Tibial nerve (tissue), 4 donors: ENCODE results near the gene DYNC1I1. TPM values are rescaled to one million over a fixed set of nuclear protein-coding genes. Genes with fewer than 3 reads are reported as not detected.
"Not testable (repeated sequence)": the region's sequence is repeated elsewhere in the genome, so short reads cannot be mapped to it uniquely, and the experiment has no call there.

Source experiments
- DNase-seq, 2 donors: peaks; one replicate each; pipeline ENCODE4 v3.0.0-alpha.2; 2019; ENCODE audit warnings: low spot score in 2 of 2
- H3K27ac ChIP-seq, 4 donors: fragments of 200-600 bp; sonication (generic) in 3 of 4; one replicate each; pipeline ENCODE4 v1.5.1; 2017 to 2019; ENCODE audit warnings: mild to moderate bottlenecking in 1 of 4
- H3K27me3 ChIP-seq, 2 donors: fragments of 200-600 bp; sonication (generic) in 1 of 2; one replicate each; pipeline versions ENCODE4 v1.5.1 to v1.6.0; 2017 to 2019
- H3K36me3 ChIP-seq, 3 donors: fragments of 200-600 bp; sonication (generic); one replicate each; pipeline ENCODE4 v1.5.1; 2018 to 2019
- H3K4me1 ChIP-seq, 4 donors: fragments of 200-600 bp; sonication (generic) in 3 of 4; one replicate each; pipeline ENCODE4 v1.5.1; 2017 to 2019
- H3K4me3 ChIP-seq, 4 donors: fragments of 200-600 bp; sonication (generic) in 3 of 4; one replicate each; pipeline ENCODE4 v1.5.1; 2017 to 2019; ENCODE audit warnings: mild to moderate bottlenecking in 1 of 4, moderate library complexity in 1 of 4
- H3K9me3 ChIP-seq, 4 donors: fragments of 200-600 bp; sonication (generic) in 3 of 4; one replicate each; pipeline ENCODE4 v1.5.1; 2017 to 2019
- EP300 ChIP-seq, 2 donors: sonication (generic); formaldehyde crosslinking; IDR thresholded peaks; one replicate each; pipeline ENCODE4 v1.6.1; 2017; ENCODE audit warnings: antibody characterized with exemption in 2 of 2, mild to moderate bottlenecking in 1 of 2
- POLR2A ChIP-seq, 2 donors: fragments of 450-650 bp; IDR thresholded peaks; one replicate each; pipeline ENCODE4 v1.6.1; 2017; ENCODE audit warnings: antibody characterized with exemption in 2 of 2, mild to moderate bottlenecking in 2 of 2, moderate library complexity in 2 of 2
- WGBS, 2 donors: methylation state at CpG; one replicate each; pipeline ENCODE4 v1.1.5; 2018; 5-methylcytosine and 5-hydroxymethylcytosine counted together
- total RNA-seq, 4 donors: library from RNA; depleted of rRNA; stranded (reverse); fragments of >200 nt; gene quantifications; one replicate each; pipeline ENCODE4 v1.1.0, GENCODE V29; 2016
- TF ChIP-seq, protein P1 (sequence below), 5 experiments: fragments of 200-600 bp in 3 of 5; fragments of 450-650 bp in 2 of 5; sonication (generic) in 3 of 5; IDR thresholded peaks; one replicate each; pipeline ENCODE4 v1.5.1; 2016 to 2019; ENCODE audit warnings: antibody characterized with exemption in 5 of 5, mild to moderate bottlenecking in 3 of 5, moderate library complexity in 2 of 5

Gene DYNC1I1
- total RNA-seq, 4 donors from 2014 or later: 5.5 to 12.0 (median 9.8) TPM

DNA sequence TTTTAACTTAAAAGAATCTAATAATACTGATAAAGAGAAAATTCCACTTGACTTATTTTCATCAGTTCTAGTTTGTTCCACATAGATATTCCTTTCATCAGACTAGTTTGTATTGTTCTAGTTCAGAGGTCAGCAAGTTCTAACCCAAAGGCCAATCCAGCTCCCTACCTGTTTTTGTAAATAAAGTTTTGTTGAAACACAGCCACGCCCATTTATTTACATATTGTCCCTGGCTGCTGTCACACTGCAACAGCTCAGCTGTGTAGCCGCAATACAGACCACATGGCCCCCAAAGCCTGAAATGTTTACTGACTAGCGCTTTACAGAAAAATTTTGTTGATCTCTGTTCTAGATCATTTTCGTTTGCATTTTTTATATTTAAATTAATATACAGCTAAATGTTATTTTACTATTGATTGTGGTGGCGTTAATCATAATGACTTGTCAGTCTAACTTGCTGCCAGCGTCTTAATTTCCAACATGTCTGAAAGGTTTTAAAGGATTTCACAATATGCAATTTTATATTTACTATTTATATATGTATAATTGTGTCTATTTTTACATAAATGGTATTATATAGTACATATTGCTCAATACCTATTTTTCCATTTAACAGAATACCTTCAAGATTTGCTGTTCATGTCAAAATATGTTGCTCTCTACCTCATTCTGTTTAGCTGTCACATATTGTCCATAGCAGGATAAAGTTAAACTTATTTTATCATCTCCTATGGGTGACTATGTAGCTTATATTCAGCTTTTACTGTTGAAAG is 159.3 kb downstream of the DYNC1I1 start:
- Histone ChIP-seq H3K27me3 (no peaks in the 10 kb centered on the region), H3K9me3 (no peaks in the 10 kb centered on the region), H3K27ac (no peak overlapping the region), H3K4me3 (no peak overlapping the region), H3K4me1 (no peaks in the 10 kb centered on the region), H3K36me3 (no peaks in the 10 kb centered on the region)
- no peak for DNase-seq
- WGBS, 2 donors: 87 to 90% methylated on average over 6 of the region's 6 CpGs
- TF ChIP-seq EP300 (IDR thresholded peaks at IDR 0.05): no peak
- no peak for TF ChIP-seq POLR2A (IDR thresholded peaks at IDR 0.05)
- TF ChIP-seq, protein P1, sequence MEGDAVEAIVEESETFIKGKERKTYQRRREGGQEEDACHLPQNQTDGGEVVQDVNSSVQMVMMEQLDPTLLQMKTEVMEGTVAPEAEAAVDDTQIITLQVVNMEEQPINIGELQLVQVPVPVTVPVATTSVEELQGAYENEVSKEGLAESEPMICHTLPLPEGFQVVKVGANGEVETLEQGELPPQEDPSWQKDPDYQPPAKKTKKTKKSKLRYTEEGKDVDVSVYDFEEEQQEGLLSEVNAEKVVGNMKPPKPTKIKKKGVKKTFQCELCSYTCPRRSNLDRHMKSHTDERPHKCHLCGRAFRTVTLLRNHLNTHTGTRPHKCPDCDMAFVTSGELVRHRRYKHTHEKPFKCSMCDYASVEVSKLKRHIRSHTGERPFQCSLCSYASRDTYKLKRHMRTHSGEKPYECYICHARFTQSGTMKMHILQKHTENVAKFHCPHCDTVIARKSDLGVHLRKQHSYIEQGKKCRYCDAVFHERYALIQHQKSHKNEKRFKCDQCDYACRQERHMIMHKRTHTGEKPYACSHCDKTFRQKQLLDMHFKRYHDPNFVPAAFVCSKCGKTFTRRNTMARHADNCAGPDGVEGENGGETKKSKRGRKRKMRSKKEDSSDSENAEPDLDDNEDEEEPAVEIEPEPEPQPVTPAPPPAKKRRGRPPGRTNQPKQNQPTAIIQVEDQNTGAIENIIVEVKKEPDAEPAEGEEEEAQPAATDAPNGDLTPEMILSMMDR (IDR thresholded peaks at IDR 0.05): no peak

GRCh38 chr7:95933618-95934017 is 161.3 kb downstream of the DYNC1I1 start:
- Histone ChIP-seq H3K36me3 (no peaks in the 10 kb centered on the region), H3K27me3 (no peaks in the 10 kb centered on the region), H3K9me3 (no peaks in the 10 kb centered on the region), H3K4me3 (no peak overlapping the region), H3K4me1 (no peaks in the 10 kb centered on the region), H3K27ac (no peak overlapping the region)
- TF ChIP-seq EP300 (IDR thresholded peaks at IDR 0.05) (no peak), POLR2A (IDR thresholded peaks at IDR 0.05) (no peak)
- no peak for DNase-seq
- 74 to 77% methylated on average over 4 of the region's 4 CpGs for WGBS, 2 donors

DNA sequence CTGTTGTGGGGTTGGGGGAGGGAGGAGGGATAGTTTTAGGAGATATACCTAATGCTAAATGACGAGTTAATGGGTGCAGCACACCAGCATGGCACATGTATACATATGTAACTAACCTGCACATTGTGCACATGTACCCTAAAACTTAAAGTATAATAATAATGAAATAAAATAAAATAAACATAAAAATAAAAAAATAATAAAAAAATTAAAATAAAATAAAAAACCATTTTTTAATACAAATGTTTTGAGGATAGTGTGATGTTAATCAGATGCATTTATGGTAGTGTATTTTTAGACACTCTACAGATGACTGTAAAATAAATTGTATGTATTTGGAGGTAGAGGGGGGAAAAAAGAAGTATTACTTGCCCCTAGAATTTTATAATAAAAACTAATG is 172.5 kb downstream of the DYNC1I1 start:
- 93 to 100% methylated on average over 1 of the region's 1 CpG for WGBS, 2 donors
- H3K4me3 ChIP-seq, H3K4me1 ChIP-seq, H3K27ac ChIP-seq, H3K27me3 ChIP-seq, H3K9me3 ChIP-seq, DNase-seq, H3K36me3 ChIP-seq: not testable (repeated sequence)

- Histone ChIP-seq H3K9me3 (no peaks in the 10 kb centered on the region), H3K36me3 (no peaks in the 10 kb centered on the region), H3K4me3 (no peak overlapping the region), H3K4me1 (no peaks in the 10 kb centered on the region), H3K27ac (no peak overlapping the region), H3K27me3 (no peaks in the 10 kb centered on the region)
- 88 to 100% methylated on average over 1 of the region's 1 CpG for WGBS, 2 donors
- no peak for DNase-seq
- TF ChIP-seq, protein P1 (IDR thresholded peaks at IDR 0.05): no peak
- no peak for TF ChIP-seq EP300 (IDR thresholded peaks at IDR 0.05)
- no peak for TF ChIP-seq POLR2A (IDR thresholded peaks at IDR 0.05)
These were observed 178.3 kb downstream of the DYNC1I1 start for GRCh38 chr7:95950698-95951097.

DNA sequence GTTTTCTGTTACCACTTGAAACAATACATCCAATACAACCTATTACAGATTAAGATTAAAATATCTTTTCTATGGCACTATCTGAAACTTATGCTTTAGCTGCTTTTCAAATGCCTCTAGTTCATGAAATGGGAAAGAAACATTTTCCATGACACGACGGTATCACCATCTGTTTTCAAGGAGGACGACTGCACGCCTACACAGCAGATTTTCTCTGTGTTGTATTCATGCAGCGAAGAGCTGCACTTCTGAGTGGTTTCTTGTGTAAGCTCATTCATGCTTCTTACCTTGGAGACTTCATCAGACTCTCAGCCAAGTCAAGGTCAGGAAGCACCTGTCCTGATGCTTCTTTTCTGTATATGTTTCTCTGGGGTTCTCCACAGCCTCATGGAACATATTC is 179.2 kb downstream of the DYNC1I1 start:
- no peak for DNase-seq
- no peaks in the 10 kb centered on the region for H3K36me3 ChIP-seq
- WGBS, 2 donors: 48 to 60% methylated on average over 5 of the region's 5 CpGs
- H3K27ac ChIP-seq: no peak overlapping the region
- no peaks in the 10 kb centered on the region for H3K4me1 ChIP-seq
- no peaks in the 10 kb centered on the region for H3K9me3 ChIP-seq
- H3K27me3 ChIP-seq: no peaks in the 10 kb centered on the region
- H3K4me3 ChIP-seq: no peak overlapping the region
- TF ChIP-seq POLR2A (IDR thresholded peaks at IDR 0.05): no peak
- TF ChIP-seq, protein P1 (IDR thresholded peaks at IDR 0.05): no peak
- TF ChIP-seq EP300 (IDR thresholded peaks at IDR 0.05): no peak

- WGBS, 2 donors: 86 to 91% methylated on average over 8 of the region's 8 CpGs
- Histone ChIP-seq H3K27me3 (no peaks in the 10 kb centered on the region), H3K36me3 (no peaks in the 10 kb centered on the region), H3K4me3 (no peak overlapping the region), H3K4me1 (no peaks in the 10 kb centered on the region), H3K27ac (no peak overlapping the region), H3K9me3 (no peaks in the 10 kb centered on the region)
- TF ChIP-seq, protein P1 (IDR thresholded peaks at IDR 0.05): no peak
- TF ChIP-seq EP300 (IDR thresholded peaks at IDR 0.05) (no peak), POLR2A (IDR thresholded peaks at IDR 0.05) (no peak)
- DNase-seq: no peak
These were observed 179.8 kb downstream of the DYNC1I1 start for GRCh38 chr7:95951997-95952795.
